GM19239 (cell line): ENCODE data around the gene ENGASE.

Source experiments
- DNase-seq: peaks from one replicate; pipeline ENCODE4 v3.0.0; 2011; ENCODE audit warnings: low spot score; ENCODE audit not compliant: insufficient read length
- FAIRE-seq: peaks from 2 replicates; lab custom pipeline; 2011; peaks lifted over from hg19 to GRCh38; lab: Jason Lieb, UNC

The ENGASE gene

DNA sequence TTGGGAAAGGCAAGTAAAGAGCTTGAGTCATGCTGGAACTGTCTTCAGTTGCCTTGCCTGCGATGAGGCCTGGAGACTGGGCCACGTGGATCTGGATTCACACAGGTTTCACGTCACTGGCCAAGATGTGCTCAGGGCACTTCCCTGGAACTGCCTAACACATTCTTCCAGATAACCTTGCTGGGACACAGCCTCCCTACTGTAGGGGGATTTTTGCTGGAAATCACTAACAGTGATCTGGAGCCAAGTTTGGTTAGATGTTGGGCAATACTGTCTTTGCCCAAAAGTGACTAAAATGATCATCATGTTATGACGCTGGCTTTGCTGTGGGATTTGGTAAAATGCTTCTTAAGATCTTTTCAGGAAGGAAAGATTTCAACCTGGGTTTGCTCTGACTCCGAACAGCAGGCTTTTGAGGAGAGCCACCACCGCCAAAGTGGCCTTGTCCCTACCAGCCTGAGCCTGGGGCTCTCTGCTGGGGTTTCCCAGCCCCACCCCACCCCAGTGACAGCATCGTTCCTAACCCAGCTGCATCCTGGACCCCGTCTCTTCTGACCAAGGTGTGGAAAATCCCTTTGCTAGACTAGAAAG, 36.0 kb upstream of the ENGASE start:
- no peak for DNase-seq
- FAIRE-seq = no peak

DNA sequence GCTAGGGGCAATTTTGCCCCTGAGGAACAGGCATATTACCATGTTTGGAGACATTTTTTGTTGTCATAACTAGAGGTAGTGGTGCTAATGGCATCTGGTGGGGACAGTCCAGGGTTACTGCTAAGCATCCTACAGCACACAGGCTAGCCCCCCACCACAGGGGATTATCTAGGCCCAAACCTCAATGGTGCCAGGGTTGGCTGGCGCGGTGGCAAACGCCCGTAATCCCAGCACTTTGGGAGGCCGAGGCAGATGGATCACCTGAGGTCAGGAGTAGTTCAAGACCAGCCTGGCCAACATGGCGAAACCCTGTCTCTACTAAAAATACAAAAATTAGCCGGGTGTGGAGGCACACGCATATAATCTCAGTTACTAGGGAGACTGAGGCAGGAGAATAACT, 35.5 kb upstream of the ENGASE start:
- DNase-seq (no peak), FAIRE-seq (no peak)

DNA sequence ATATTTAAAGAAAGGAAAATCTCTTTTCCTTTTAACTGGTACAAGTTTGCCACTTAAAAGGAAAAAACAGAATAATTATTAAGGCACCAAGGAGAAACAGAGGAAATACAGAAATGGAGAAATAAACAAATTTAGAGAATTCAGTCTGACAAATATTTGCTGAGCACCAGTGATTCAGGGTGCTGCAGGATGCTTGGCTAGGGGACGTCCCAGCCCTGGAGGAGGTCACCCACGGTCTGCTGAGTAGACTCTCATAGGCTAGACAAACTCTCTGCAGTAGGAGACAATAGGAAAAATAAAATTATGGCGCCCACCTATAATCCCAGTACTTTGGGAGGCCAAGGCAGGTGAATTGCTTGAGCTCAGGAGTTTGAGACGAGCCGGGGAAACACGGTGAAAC, 34.7 kb upstream of the ENGASE start:
- no peak for DNase-seq
- FAIRE-seq = no peak

GRCh38 chr17:79041041-79041570, 33.5 kb upstream of the ENGASE start:
- no peak for FAIRE-seq

DNA sequence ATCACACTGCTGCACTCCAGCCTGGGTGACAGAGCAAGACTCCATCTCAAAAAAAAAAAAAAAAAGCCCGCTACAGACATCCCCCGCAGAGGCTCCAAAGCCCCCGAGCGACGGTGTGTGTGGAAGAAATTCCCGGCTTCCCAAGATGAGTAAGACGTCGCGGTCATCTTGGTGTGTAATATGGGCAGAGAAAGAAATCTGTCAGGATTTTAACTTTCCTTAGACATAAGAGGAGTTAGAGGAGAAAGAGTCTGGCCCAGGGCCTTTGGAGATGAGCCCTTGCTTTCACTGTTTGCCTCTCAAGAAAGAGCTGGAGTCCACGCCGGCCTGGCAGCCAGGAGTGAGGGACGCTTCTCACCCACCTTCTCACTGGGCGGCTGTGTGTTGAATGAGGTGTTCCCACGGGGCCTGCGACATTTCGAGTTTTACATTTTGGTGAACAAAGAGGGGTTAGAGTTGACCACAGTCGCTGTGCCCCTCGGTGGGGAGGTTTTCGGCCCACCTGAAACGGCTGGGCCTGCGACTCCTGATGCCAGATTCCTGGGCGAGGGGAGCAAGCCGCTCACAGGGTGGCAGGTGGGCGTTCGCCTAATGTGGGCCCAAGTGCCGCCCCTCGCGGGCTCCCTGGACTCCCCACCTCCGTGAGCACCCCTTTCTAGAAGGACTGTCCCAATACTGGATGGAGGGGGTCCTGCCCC, 32.8 kb upstream of the ENGASE start:
- no peak for FAIRE-seq
- DNase-seq = no peak

More at GRCh38 chr17:79041041-79041570, 33.5 kb upstream of the ENGASE start:
- DNase-seq = no peak

DNA sequence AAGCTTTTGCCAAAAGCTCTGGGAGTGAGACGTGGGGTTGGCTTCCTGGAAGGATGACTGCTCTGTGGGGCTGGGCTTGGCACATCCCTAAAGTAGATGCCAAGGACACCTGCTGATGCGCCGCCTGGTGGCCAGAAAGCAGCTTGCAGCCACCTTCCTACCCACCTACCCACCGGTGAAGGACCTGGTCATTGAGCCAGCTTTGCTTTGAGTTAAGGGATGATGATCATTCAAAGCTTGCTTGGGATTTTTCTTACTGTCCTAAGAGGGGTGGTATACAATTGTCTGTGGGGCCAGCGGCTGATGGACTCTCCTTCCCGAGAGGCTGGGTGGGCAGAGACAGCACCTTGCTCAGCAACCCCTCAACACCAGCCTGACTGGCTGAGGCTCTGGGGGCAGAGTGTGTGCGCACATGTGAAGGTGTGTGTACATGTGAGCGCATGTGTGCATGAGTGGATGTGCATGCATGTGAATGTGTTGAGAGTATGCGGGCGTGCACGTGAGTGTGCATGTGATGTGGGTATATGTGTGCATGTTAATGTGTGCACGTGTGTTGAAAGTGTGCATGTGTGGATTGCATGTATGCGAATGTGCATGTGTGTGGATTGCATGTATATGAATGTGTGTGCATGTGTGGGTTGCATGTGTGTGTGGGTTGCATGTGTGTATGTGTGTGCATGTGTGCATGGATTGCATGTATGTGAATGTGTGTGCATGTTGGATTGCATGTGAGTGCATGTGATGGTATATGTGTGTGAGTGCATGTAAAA, 32.0 kb upstream of the ENGASE start:
- DNase-seq = no peak
- FAIRE-seq = no peak

GRCh38 chr17:79043191-79043930, 31.3 kb upstream of the ENGASE start:
- DNase-seq (no peak), FAIRE-seq (no peak)

GRCh38 chr17:79043931-79044320, 30.7 kb upstream of the ENGASE start:
- FAIRE-seq (no peak), DNase-seq (no peak)

DNA sequence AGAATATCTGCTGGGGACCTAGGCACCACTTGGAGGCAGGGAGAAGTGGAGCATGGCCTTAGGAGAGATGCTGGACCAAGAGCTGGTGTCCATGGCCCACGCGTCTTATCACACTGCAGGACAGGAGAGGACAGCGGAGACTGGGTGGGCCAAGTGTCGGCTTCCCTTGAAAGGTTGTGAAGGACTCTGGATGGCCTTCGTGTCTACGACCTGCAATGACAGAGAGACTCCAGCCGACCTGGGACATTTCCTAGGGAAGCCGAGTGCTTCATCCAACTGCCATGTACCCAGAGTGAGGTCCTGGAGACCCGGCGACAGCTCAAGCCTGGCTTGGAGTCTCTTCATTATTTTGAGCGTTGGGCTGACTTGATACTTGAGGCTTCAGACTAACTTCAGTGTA, 30.2 kb upstream of the ENGASE start:
- FAIRE-seq (no peak), DNase-seq (no peak)

DNA sequence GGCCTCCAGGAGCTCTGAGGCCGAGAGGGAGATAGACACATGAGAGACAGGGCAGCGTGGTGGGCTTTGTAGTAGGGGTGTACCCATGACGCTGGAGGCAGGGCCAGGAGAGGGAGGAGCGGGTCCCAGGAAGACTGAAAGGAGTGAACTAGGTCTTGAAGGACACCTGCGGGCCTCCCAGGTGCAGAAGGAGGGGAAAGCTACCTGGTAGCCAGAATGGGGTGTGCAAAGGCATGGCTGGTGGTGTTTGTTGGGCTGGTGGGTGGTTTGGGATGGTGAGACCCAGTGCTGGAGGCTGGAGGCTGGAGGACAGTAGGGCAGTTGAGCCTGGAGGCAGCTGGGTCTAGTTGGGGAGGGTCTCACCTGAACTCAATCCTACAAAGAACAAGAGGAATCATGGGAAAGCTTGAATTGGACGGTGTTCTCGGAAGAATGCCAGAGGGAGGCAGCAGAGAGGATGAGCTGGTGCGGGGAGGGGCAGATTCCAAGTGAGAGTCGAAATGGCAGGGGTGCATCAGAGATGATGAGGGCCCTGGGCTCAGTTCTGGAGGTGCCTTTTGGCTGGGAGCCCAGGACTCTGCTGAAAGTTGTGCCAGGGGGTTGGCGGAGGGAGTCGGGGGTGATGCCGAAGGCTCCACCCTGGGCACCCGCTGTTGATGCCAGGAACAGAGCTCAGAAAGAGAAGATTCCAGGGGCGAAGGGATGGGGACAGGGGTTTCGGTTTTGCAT, 29.5 kb upstream of the ENGASE start:
- DNase-seq (no peak), FAIRE-seq (no peak)

GRCh38 chr17:79045842-79046196, 28.8 kb upstream of the ENGASE start:
- DNase-seq = peak; percentile 85
- peak; percentile 75 for FAIRE-seq

DNA sequence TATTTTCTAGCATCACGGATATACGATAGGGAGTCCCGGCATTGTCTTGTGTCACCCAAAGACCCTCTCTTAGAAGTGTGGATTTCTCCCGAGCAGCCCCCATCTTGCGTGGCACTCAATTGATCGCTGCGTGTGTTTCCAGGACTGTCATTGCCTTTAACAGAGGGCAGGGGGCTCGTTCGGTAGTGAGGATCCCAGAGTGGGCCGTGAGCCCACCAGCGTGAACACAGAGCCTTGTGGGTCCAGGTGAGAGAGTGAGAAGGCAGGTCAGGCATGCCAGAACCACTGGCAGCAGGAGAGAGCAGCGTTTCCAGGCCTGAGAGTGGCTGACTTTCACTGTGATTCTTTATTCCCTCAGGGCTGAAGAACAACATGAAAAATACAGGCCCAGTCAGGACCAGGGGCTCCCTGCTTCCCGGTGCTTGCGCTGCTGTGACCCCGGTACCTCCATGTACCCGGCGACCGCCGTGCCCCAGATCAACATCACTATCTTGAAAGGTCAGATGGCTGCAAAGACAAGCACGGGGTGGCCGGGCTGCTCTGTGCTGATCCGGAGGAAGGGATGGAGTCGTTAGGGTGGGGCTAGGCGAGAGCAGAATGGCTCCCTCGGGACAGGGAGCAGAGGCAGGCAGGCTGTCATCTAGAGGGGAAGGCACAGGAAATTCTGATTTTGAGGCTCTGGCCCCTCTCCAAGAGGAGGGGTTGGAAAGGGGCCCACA, 28.3 kb upstream of the ENGASE start:
- FAIRE-seq = no peak

GRCh38 chr17:79046916-79047280, 27.7 kb upstream of the ENGASE start:
- no peak for FAIRE-seq
- DNase-seq = no peak

More for the DNA sequence above, 28.3 kb upstream of the ENGASE start:
- DNase-seq = no peak

DNA sequence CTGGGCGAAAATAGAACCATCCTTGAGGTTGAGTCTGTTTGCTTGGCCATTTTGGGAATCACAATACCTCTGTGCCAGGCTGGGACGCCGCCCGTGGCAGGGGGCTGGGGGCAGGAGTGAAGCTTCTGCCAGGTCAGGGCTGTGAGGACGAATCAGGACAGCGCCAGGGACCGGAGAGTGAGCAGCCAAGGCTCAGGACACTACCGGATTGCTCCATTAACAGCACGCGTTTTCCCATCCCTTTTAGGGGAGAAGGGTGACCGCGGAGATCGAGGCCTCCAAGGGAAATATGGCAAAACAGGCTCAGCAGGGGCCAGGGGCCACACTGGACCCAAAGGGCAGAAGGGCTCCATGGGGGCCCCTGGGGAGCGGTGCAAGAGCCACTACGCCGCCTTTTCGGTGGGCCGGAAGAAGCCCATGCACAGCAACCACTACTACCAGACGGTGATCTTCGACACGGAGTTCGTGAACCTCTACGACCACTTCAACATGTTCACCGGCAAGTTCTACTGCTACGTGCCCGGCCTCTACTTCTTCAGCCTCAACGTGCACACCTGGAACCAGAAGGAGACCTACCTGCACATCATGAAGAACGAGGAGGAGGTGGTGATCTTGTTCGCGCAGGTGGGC, 27.2 kb upstream of the ENGASE start:
- FAIRE-seq (no peak), DNase-seq (no peak)

- DNase-seq = no peak
- FAIRE-seq = no peak
Observed at GRCh38 chr17:79047923-79048825, 26.4 kb upstream of the ENGASE start.

GRCh38 chr17:79048826-79049755, 25.5 kb upstream of the ENGASE start:
- no peak for DNase-seq
- FAIRE-seq = no peak

DNA sequence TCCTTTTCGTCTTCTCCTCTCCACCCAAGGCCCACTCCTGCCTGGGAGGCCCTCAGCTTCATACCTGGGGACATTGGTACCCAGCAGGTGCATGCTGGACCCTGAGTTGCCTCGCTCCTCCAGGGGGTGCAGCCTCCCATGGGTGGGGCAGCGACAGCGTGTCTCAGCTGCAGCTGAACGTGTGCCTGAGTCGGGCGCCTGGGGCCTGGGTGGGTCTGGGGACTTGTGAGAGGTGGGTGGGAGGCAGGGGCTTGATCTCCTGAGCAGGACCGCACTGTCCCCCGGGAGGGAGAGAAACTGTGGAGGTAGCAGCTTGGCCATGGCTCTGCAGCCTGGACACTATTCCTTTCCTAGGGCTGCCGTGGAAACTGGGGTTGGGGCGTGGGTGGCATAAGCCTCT, 24.8 kb upstream of the ENGASE start:
- DNase-seq (no peak), FAIRE-seq (no peak)
